OCI-LY1 (cell line): ENCODE results near the gene IL17RD.

Source experiments
- EZH2 ChIP-seq: fragments of 200-600 bp; sonication (generic), shearing (Covaris generic); IDR thresholded peaks from 2 replicates; pipeline ENCODE4 v1.8.0; 2017; ENCODE audit warnings: borderline replicate concordance, mixed run types, mild to moderate bottlenecking, antibody characterized with exemption, low read length, moderate library complexity, mixed read lengths
- TF ChIP-seq, protein P1 (sequence below): fragments of 200-600 bp; sonication (generic), shearing (Covaris generic); IDR thresholded peaks from 2 replicates; pipeline ENCODE4 v1.5.1; 2017; ENCODE audit warnings: mild to moderate bottlenecking, antibody characterized with exemption, low read length, moderate library complexity, mixed read lengths

- TF ChIP-seq, protein P1, sequence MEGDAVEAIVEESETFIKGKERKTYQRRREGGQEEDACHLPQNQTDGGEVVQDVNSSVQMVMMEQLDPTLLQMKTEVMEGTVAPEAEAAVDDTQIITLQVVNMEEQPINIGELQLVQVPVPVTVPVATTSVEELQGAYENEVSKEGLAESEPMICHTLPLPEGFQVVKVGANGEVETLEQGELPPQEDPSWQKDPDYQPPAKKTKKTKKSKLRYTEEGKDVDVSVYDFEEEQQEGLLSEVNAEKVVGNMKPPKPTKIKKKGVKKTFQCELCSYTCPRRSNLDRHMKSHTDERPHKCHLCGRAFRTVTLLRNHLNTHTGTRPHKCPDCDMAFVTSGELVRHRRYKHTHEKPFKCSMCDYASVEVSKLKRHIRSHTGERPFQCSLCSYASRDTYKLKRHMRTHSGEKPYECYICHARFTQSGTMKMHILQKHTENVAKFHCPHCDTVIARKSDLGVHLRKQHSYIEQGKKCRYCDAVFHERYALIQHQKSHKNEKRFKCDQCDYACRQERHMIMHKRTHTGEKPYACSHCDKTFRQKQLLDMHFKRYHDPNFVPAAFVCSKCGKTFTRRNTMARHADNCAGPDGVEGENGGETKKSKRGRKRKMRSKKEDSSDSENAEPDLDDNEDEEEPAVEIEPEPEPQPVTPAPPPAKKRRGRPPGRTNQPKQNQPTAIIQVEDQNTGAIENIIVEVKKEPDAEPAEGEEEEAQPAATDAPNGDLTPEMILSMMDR: no peak
- no peak for TF ChIP-seq EZH2
Measured at GRCh38 chr3:57152151-57153143, 12.7 kb downstream of the IL17RD start.
